ENCODE measurements around the gene PPIF. TPM values are rescaled to one million over a fixed set of nuclear protein-coding genes. Genes with fewer than 3 reads are reported as not detected.

PPIF gene
- total and polyA plus RNA-seq, 7 donors: 44.6 to 297 (median 85.9) TPM

- intact Hi-C loops (cut with DNase I): no loop called here
Observed at GRCh38 chr10:79305515-79305914, 41.8 kb upstream of the PPIF start.

GRCh38 chr10:79305988-79306387 is 41.3 kb upstream of the PPIF start:
- Histone ChIP-seq H3K27ac (no peak overlapping the region), H3K9me3 (no peaks in the 10 kb centered on the region), H3K36me3 (ENCODE audit: insufficient read depth in 1 of 2, low read depth in 1 of 2) (peaks cover 1 to 97% of the 10 kb centered on the region in 2 donors), H3K4me3 (no peak overlapping the region), H3K4me1 (no peaks in the 10 kb centered on the region), H3K27me3 (ENCODE audit: insufficient read depth in 3 of 3, low read length in 2 of 3) (no peaks in the 10 kb centered on the region)
- no peak for TF ChIP-seq CTCF (IDR thresholded peaks at IDR 0.05)
- no peak for ATAC-seq
- intact Hi-C loops (cut with DNase I): no loop called here
- WGBS, 3 donors: 90 to 92% (median 90%) methylated on average over 15 of the region's 15 CpGs
- DNase-seq: peak in 1 of 2 donors; percentile 48

More at GRCh38 chr10:79305515-79305914, 41.8 kb upstream of the PPIF start:
- Histone ChIP-seq H3K27me3 (ENCODE audit: insufficient read depth in 3 of 3, low read length in 2 of 3) (no peaks in the 10 kb centered on the region), H3K27ac (no peak overlapping the region), H3K4me3 (no peak overlapping the region), H3K9me3 (no peaks in the 10 kb centered on the region), H3K4me1 (no peaks in the 10 kb centered on the region), H3K36me3 (ENCODE audit: insufficient read depth in 1 of 2, low read depth in 1 of 2) (peaks cover 2 to 97% of the 10 kb centered on the region in 2 donors)
- WGBS, 3 donors: 82 to 92% (median 84%) methylated on average over 8 of the region's 8 CpGs
- no peak for DNase-seq
- TF ChIP-seq CTCF (IDR thresholded peaks at IDR 0.05): no peak
- no peak for ATAC-seq

GRCh38 chr10:79306644-79307220 is 40.5 kb upstream of the PPIF start:
- H3K4me3 ChIP-seq: no peak overlapping the region
- no peaks in the 10 kb centered on the region for H3K4me1 ChIP-seq
- no peaks in the 10 kb centered on the region for H3K9me3 ChIP-seq
- H3K27ac ChIP-seq: no peak overlapping the region
- intact Hi-C loops (cut with DNase I): no loop called here
- DNase-seq: peak in 1 of 2 donors; percentile 44
- no peaks in the 10 kb centered on the region for H3K27me3 ChIP-seq (ENCODE audit: insufficient read depth in 3 of 3, low read length in 2 of 3)
- WGBS, 3 donors: 86 to 96% (median 93%) methylated on average over 8 of the region's 8 CpGs
- ATAC-seq: no peak
- H3K36me3 ChIP-seq (ENCODE audit: insufficient read depth in 1 of 2, low read depth in 1 of 2): peaks cover 0 to 95% of the 10 kb centered on the region in 2 donors
- TF ChIP-seq CTCF (IDR thresholded peaks at IDR 0.05): no peak

- Histone ChIP-seq H3K9me3 (no peaks in the 10 kb centered on the region), H3K36me3 (ENCODE audit: insufficient read depth in 1 of 2, low read depth in 1 of 2) (peaks cover 3 to 97% of the 10 kb centered on the region in 2 donors), H3K4me3 (no peak overlapping the region), H3K27me3 (ENCODE audit: insufficient read depth in 3 of 3, low read length in 2 of 3) (no peaks in the 10 kb centered on the region), H3K4me1 (no peaks in the 10 kb centered on the region), H3K27ac (no peak overlapping the region)
- TF ChIP-seq CTCF (IDR thresholded peaks at IDR 0.05): no peak
- WGBS, 3 donors: 68 to 73% (median 69%) methylated on average over 7 of the region's 7 CpGs
- intact Hi-C loops (cut with DNase I): no loop called here
- DNase-seq (peak in 1 of 2 donors; percentile 6), ATAC-seq (no peak)
Observed at GRCh38 chr10:79308016-79308415, 39.3 kb upstream of the PPIF start.
